NCI-H748 (cell line): ENCODE results near the gene SPOPL.
A peak's percentile ranks its signal among the peaks of the same experiment; 100 is the strongest.
"Not testable (repeated sequence)": the region's sequence is repeated elsewhere in the genome, so short reads cannot be mapped to it uniquely, and the experiment has no call there.

Experiments
- DNase-seq: peaks from one replicate; lab custom pipeline; 2025; ENCODE audit not compliant: unreplicated experiment; lab: John Stamatoyannopoulos, UW

SPOPL gene

GRCh38 chr2:138501425-138502254 is at the start of gene SPOPL:
SPOPL (plus strand) TSS chr2:138501770; CDS start chr2:138550217, 48,447 bp downstream.
- DNase-seq, result peak; percentile 88

GRCh38 chr2:138452324-138452723 is 49.2 kb upstream of the SPOPL start:
- DNase-seq, result no peak

- DNase-seq, result no peak
Observed at GRCh38 chr2:138453815-138454214, 47.8 kb upstream of the SPOPL start.

GRCh38 chr2:138454761-138455160 is 46.8 kb upstream of the SPOPL start:
- no peak for DNase-seq

GRCh38 chr2:138455275-138455674 is 46.3 kb upstream of the SPOPL start:
- DNase-seq, result no peak

- DNase-seq, result no peak
Observed at GRCh38 chr2:138455691-138456090, 45.9 kb upstream of the SPOPL start.

- DNase-seq, result not testable (repeated sequence)
Observed at GRCh38 chr2:138462689-138463088, 38.9 kb upstream of the SPOPL start.

- no peak for DNase-seq
Observed at GRCh38 chr2:138468617-138469016, 33.0 kb upstream of the SPOPL start.

- no peak for DNase-seq
Observed at GRCh38 chr2:138469411-138469810, 32.2 kb upstream of the SPOPL start.

GRCh38 chr2:138470941-138471340 is 30.6 kb upstream of the SPOPL start:
- DNase-seq, result no peak

- DNase-seq, result no peak
Observed at GRCh38 chr2:138474100-138474825, 27.3 kb upstream of the SPOPL start.

GRCh38 chr2:138475277-138475776 is 26.2 kb upstream of the SPOPL start:
- no peak for DNase-seq

- DNase-seq, result no peak
Observed at GRCh38 chr2:138476186-138476585, 25.4 kb upstream of the SPOPL start.

- peak; percentile 16 for DNase-seq
Observed at GRCh38 chr2:138476940-138477339, 24.6 kb upstream of the SPOPL start.

GRCh38 chr2:138482796-138483195 is 18.8 kb upstream of the SPOPL start:
- not testable (repeated sequence) for DNase-seq

GRCh38 chr2:138485019-138485418 is 16.6 kb upstream of the SPOPL start:
- no peak for DNase-seq

GRCh38 chr2:138486363-138487198 is 15.0 kb upstream of the SPOPL start:
- DNase-seq, result no peak

- DNase-seq, result peak; percentile 33
Observed at GRCh38 chr2:138490673-138491494, 10.7 kb upstream of the SPOPL start.

- no peak for DNase-seq
Observed at GRCh38 chr2:138491495-138491862, 10.1 kb upstream of the SPOPL start.

GRCh38 chr2:138492160-138492559 is 9.4 kb upstream of the SPOPL start:
- DNase-seq, result no peak
